SU-DHL-6 (cell line): ENCODE results near the gene RBMXL2.

Experiments used
- H2AFZ ChIP-seq: fragments of 200-600 bp; sonication (generic); 2 replicates; pipeline ENCODE4 v1.6.1; 2014; ENCODE audit warnings: low read depth, mild to moderate bottlenecking, moderate library complexity, mixed read lengths, antibody characterized with exemption, low read length; ENCODE audit not compliant: severe bottlenecking
- H3F3A ChIP-seq: fragments of 200-600 bp; shearing (Covaris generic); 2 replicates; pipeline ENCODE4 v1.6.0; 2016; ENCODE audit warnings: antibody characterized with exemption, mild to moderate bottlenecking; ENCODE audit not compliant: insufficient read depth
- H3K27ac ChIP-seq: fragments of 200-600 bp; sonication (generic); 2 replicates; pipeline ENCODE4 v1.5.1; 2016; ENCODE audit warnings: low read depth, mild to moderate bottlenecking, low read length, moderate library complexity, mixed read lengths
- H3K27me3 ChIP-seq: fragments of 200-600 bp; sonication (generic), shearing (Covaris generic); 2 replicates; pipeline ENCODE4 v1.6.0; 2014; ENCODE audit warnings: mild to moderate bottlenecking, low read length
- H3K36me3 ChIP-seq: fragments of 200-600 bp; sonication (generic); 2 replicates; pipeline ENCODE4 v1.6.1; 2014; ENCODE audit warnings: mild to moderate bottlenecking, low read length, mixed read lengths
- H3K4me2 ChIP-seq: fragments of 300-600, 200-600 bp; shearing (Covaris generic), sonication (generic); 2 replicates; pipeline ENCODE4 v1.6.0; 2014; ENCODE audit warnings: low read length, low read depth, mild to moderate bottlenecking; ENCODE audit not compliant: poor library complexity, severe bottlenecking
- H3K4me3 ChIP-seq: fragments of 200-600 bp; sonication (generic); 2 replicates; pipeline ENCODE4 v1.5.1; 2014; ENCODE audit warnings: antibody characterized with exemption, low read length, mild to moderate bottlenecking, mixed read lengths; ENCODE audit not compliant: insufficient read depth, poor library complexity, severe bottlenecking
- H3K79me2 ChIP-seq: fragments of 200-600 bp; sonication (generic); 2 replicates; pipeline ENCODE4 v1.6.1; 2014; ENCODE audit warnings: mild to moderate bottlenecking, low read length, moderate library complexity; ENCODE audit not compliant: insufficient read depth
- H3K9ac ChIP-seq: fragments of 200-600 bp; sonication (generic); 2 replicates; pipeline ENCODE4 v1.7.0; 2014; ENCODE audit warnings: mild to moderate bottlenecking, low read length
- H3K9me2 ChIP-seq: fragments of 200-600 bp; sonication (generic); replicated peaks from 2 replicates; pipeline ENCODE4 v1.6.1; 2014; ENCODE audit warnings: low read length; ENCODE audit not compliant: insufficient read depth
- H3K9me3 ChIP-seq: fragments of 200-600 bp; sonication (generic); 2 replicates; pipeline ENCODE4 v1.6.1; 2014; ENCODE audit warnings: low read length, mixed read lengths; ENCODE audit not compliant: insufficient read depth
- H4K20me1 ChIP-seq: fragments of 200-600 bp; sonication (generic); 2 replicates; pipeline ENCODE4 v1.6.1; 2014; ENCODE audit warnings: low read depth, mild to moderate bottlenecking, antibody characterized with exemption, low read length, moderate library complexity, mixed read lengths
- CTCF ChIP-seq: fragments of 200-600 bp; sonication (generic); IDR thresholded peaks from one replicate; pipeline ENCODE4 v1.5.1; 2017; ENCODE audit warnings: antibody characterized with exemption, mild to moderate bottlenecking, low read length, moderate library complexity; ENCODE audit not compliant: insufficient read depth, poor library complexity, severe bottlenecking
- EZH2phosphoT487 ChIP-seq: fragments of 200-600 bp; sonication (generic), shearing (Covaris generic); conservative IDR thresholded peaks from 2 replicates; pipeline ENCODE4 v1.6.1; 2018; ENCODE audit warnings: mild to moderate bottlenecking, antibody characterized with exemption, low read length, moderate library complexity, mixed read lengths

Gene RBMXL2

GRCh38 chr11:7116370-7116769, 27.6 kb downstream of the RBMXL2 start:
- Histone ChIP-seq H3K4me2 (no peak overlapping the region), H3K27ac (no peak overlapping the region), H3K4me3 (no peak overlapping the region), H2AFZ (no peak overlapping the region), H3K9me3 (no peaks in the 10 kb centered on the region), H3K9me2 (no peaks in the 10 kb centered on the region), H3F3A (no peaks in the 10 kb centered on the region), H3K9ac (no peak overlapping the region), H3K27me3 (no peaks in the 10 kb centered on the region), H3K36me3 (no peaks in the 10 kb centered on the region), H4K20me1 (no peaks in the 10 kb centered on the region), H3K79me2 (no peaks in the 10 kb centered on the region)
- no peak for TF ChIP-seq CTCF
- no peak for TF ChIP-seq EZH2phosphoT487

GRCh38 chr11:7138051-7138450, 49.3 kb downstream of the RBMXL2 start:
- H2AFZ ChIP-seq: no peak overlapping the region
- H3K27me3 ChIP-seq: no peaks in the 10 kb centered on the region
- no peak overlapping the region for H3K9ac ChIP-seq
- H3K4me3 ChIP-seq: no peak overlapping the region
- H3K36me3 ChIP-seq: no peaks in the 10 kb centered on the region
- H3K4me2 ChIP-seq: no peak overlapping the region
- TF ChIP-seq CTCF (no peak), EZH2phosphoT487 (no peak)
- no peaks in the 10 kb centered on the region for H3K9me2 ChIP-seq
- H3K27ac ChIP-seq: no peak overlapping the region
- no peaks in the 10 kb centered on the region for H3F3A ChIP-seq
- H3K79me2 ChIP-seq: no peaks in the 10 kb centered on the region
- H3K9me3 ChIP-seq: no peaks in the 10 kb centered on the region
- H4K20me1 ChIP-seq: no peaks in the 10 kb centered on the region
